Neutrophil (primary cell): ENCODE data around the gene DNAJC5G.

Experiments
- H3K27ac ChIP-seq: fragments of 200-600 bp; sonication (generic); 2 replicates; pipeline ENCODE4 v1.5.1; 2016; ENCODE audit warnings: mild to moderate bottlenecking, moderate library complexity
- H3K27me3 ChIP-seq: fragments of 200-600 bp; sonication (generic); 2 replicates; pipeline ENCODE4 v1.6.0; 2016; ENCODE audit warnings: mild to moderate bottlenecking
- H3K36me3 ChIP-seq: fragments of 200-600 bp; sonication (generic); 2 replicates; pipeline ENCODE4 v1.5.1; 2017
- H3K4me1 ChIP-seq, 2 experiments: fragments of 200-600 bp in 1 of 2; sonication (generic) in 1 of 2; 1 replicate in 1 of 2; 2 replicates in 1 of 2; pipeline versions ENCODE4 v1.5.1 to v1.6.1; 2013 to 2016; ENCODE audit warnings: low read depth in 1 of 2, low read length in 1 of 2, mild to moderate bottlenecking in 1 of 2, moderate library complexity in 1 of 2; ENCODE audit not compliant: control insufficient read depth in 1 of 2, insufficient read depth in 1 of 2
- H3K4me3 ChIP-seq, 2 experiments: fragments of 200-600 bp in 1 of 2; sonication (generic) in 1 of 2; 1 replicate in 1 of 2; 2 replicates in 1 of 2; pipeline ENCODE4 v1.5.1; 2013 to 2016; ENCODE audit warnings: low read depth in 1 of 2, low read length in 1 of 2, mild to moderate bottlenecking in 1 of 2, moderate library complexity in 1 of 2
- H3K9me3 ChIP-seq: fragments of 200-600 bp; sonication (generic); 2 replicates; pipeline ENCODE4 v1.5.1; 2016
- CTCF ChIP-seq: fragments of 200-600 bp; sonication (generic); IDR thresholded peaks from 2 replicates; pipeline ENCODE4 v1.5.1; 2016; ENCODE audit warnings: antibody characterized with exemption

The DNAJC5G gene

DNA sequence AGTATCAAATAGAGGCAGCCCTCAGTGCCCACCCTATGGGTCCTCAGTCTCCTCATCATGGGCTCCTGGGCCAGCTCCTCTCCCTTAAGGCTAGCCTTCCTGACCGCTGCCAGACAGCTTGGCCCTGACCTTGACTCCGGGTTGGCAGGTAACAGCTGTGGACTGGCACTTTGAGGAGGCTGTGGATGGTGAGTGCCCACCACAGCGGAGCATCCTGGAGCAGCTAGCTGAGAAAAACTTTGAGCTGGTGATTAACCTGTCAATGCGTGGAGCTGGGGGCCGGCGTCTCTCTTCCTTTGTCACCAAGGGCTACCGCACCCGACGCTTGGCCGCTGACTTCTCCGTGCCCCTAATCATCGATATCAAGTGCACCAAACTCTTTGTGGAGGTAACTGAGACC is 39.1 kb upstream of the DNAJC5G start:
- TF ChIP-seq CTCF = no peak

DNA sequence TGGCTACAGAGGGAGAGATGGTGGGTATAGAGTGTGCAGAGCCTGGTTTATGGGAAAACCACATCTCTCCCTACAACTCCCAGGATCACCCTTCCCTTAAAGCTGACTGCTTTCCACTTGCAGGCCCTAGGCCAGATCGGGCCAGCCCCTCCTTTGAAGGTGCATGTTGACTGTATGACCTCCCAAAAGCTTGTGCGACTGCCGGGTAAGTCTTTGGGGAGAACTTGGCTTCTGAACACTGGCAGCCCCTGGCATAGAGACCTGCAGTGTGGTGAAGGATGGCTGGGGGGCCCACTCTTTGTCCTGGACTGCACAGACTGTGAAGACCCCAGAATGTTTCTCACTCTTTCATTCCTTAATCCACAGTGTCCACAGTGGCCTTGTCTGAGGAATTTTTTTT is 38.6 kb upstream of the DNAJC5G start:
- TF ChIP-seq CTCF = no peak
- Histone ChIP-seq H3K4me3 (no peak overlapping the region), H3K9me3 (no peaks in the 10 kb centered on the region), H3K36me3 (peaks cover 98% of the 10 kb centered on the region), H3K27me3 (no peaks in the 10 kb centered on the region), H3K27ac (no peak overlapping the region), H3K4me1 (no peaks in the 10 kb centered on the region)

More for the DNA sequence above, 39.1 kb upstream of the DNAJC5G start:
- Histone ChIP-seq H3K4me1 (no peaks in the 10 kb centered on the region), H3K4me3 (no peak overlapping the region), H3K27me3 (no peaks in the 10 kb centered on the region), H3K36me3 (peaks cover 98% of the 10 kb centered on the region), H3K27ac (no peak overlapping the region), H3K9me3 (no peaks in the 10 kb centered on the region)

GRCh38 chr2:27237341-27237945 is 37.8 kb upstream of the DNAJC5G start:
- Histone ChIP-seq H3K36me3 (peaks cover 98% of the 10 kb centered on the region), H3K9me3 (no peaks in the 10 kb centered on the region), H3K4me3 (no peak overlapping the region), H3K4me1 (no peaks in the 10 kb centered on the region), H3K27ac (no peak overlapping the region), H3K27me3 (no peaks in the 10 kb centered on the region)
- TF ChIP-seq CTCF = no peak

DNA sequence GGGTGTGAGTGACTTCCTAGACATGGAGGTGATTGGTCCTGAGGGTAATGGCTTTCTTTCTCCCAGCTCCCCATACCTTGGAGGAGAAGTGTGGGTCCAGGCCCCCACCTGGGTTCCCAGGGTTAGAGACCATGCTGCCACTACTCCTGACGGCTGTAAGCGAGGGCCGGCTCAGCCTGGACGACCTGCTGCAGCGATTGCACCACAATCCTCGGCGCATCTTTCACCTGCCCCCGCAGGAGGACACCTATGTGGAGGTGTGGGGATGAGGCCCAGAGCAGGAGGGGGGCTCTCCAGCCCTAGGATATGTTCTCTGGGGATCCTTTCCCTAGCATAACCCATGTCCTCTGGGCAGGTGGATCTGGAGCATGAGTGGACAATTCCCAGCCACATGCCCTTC is 36.3 kb upstream of the DNAJC5G start:
- H3K4me1 ChIP-seq = no peaks in the 10 kb centered on the region
- no peaks in the 10 kb centered on the region for H3K27me3 ChIP-seq
- no peak overlapping the region for H3K4me3 ChIP-seq
- TF ChIP-seq CTCF = no peak
- peaks cover 98% of the 10 kb centered on the region for H3K36me3 ChIP-seq
- no peak overlapping the region for H3K27ac ChIP-seq
- H3K9me3 ChIP-seq = no peaks in the 10 kb centered on the region

DNA sequence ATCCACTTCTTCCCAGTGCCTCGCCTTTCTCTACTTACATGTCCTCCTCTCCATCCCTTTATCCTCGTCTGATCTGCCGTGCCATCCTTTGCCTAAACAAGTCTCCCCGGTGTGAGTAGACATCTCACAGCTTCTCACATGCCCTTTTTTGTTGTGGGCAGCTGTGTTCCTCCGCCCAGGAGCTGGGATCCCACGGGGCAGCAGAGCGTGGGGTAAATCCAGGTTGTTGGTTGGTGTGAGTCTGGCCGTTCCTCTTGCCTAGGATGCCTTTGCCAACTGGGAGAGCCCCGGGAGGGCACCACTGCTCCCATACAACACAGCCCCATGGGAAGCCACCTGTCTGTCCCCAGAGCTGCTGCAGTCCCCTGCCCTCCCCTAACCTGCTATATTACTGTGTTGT is 34.8 kb upstream of the DNAJC5G start:
- no peak overlapping the region for H3K27ac ChIP-seq
- TF ChIP-seq CTCF = no peak
- peaks cover 92% of the 10 kb centered on the region for H3K36me3 ChIP-seq
- H3K9me3 ChIP-seq = no peaks in the 10 kb centered on the region
- H3K27me3 ChIP-seq = no peaks in the 10 kb centered on the region
- no peak overlapping the region for H3K4me3 ChIP-seq
- H3K4me1 ChIP-seq = no peaks in the 10 kb centered on the region
